Measurements from ENCODE around the gene PCDHA2. TPM values are rescaled to one million over a fixed set of nuclear protein-coding genes. Genes with fewer than 3 reads are reported as not detected.
"Not testable (repeated sequence)": the region's sequence is repeated elsewhere in the genome, so short reads cannot be mapped to it uniquely, and the experiment has no call there.

PCDHA2 gene
- total RNA-seq, 6 experiments from 2014 or later, result not detected

GRCh38 chr5:140802781-140803271 is 8.2 kb downstream of the PCDHA2 start:
- no CpG with 5 or more reads among the region's 53 CpGs for WGBS (ENCODE audit: insufficient coverage, low coverage, low lambda C conversion rate, missing lambda C conversion rate)
- H3K4me3 ChIP-seq, result no peak overlapping the region
- no peak overlapping the region for H3K27ac ChIP-seq
- no peaks in the 10 kb centered on the region for H3K36me3 ChIP-seq
- intact Hi-C loops (cut with DNase I), result no loop called here
- no peaks in the 10 kb centered on the region for H3K27me3 ChIP-seq
- peaks cover 0 to 2% (median 0%) of the 10 kb centered on the region in 4 donors for H3K9me3 ChIP-seq
- TF ChIP-seq, protein P1, sequence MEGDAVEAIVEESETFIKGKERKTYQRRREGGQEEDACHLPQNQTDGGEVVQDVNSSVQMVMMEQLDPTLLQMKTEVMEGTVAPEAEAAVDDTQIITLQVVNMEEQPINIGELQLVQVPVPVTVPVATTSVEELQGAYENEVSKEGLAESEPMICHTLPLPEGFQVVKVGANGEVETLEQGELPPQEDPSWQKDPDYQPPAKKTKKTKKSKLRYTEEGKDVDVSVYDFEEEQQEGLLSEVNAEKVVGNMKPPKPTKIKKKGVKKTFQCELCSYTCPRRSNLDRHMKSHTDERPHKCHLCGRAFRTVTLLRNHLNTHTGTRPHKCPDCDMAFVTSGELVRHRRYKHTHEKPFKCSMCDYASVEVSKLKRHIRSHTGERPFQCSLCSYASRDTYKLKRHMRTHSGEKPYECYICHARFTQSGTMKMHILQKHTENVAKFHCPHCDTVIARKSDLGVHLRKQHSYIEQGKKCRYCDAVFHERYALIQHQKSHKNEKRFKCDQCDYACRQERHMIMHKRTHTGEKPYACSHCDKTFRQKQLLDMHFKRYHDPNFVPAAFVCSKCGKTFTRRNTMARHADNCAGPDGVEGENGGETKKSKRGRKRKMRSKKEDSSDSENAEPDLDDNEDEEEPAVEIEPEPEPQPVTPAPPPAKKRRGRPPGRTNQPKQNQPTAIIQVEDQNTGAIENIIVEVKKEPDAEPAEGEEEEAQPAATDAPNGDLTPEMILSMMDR (IDR thresholded peaks at IDR 0.05), result no peak
- TF ChIP-seq POLR2A (IDR thresholded peaks at IDR 0.05), result no peak
- DNase-seq (peak in 1 of 3 donors; percentile 43), ATAC-seq (peak in 1 of 4 donors; percentile 14)
- H3K4me1 ChIP-seq, result no peaks in the 10 kb centered on the region

DNA sequence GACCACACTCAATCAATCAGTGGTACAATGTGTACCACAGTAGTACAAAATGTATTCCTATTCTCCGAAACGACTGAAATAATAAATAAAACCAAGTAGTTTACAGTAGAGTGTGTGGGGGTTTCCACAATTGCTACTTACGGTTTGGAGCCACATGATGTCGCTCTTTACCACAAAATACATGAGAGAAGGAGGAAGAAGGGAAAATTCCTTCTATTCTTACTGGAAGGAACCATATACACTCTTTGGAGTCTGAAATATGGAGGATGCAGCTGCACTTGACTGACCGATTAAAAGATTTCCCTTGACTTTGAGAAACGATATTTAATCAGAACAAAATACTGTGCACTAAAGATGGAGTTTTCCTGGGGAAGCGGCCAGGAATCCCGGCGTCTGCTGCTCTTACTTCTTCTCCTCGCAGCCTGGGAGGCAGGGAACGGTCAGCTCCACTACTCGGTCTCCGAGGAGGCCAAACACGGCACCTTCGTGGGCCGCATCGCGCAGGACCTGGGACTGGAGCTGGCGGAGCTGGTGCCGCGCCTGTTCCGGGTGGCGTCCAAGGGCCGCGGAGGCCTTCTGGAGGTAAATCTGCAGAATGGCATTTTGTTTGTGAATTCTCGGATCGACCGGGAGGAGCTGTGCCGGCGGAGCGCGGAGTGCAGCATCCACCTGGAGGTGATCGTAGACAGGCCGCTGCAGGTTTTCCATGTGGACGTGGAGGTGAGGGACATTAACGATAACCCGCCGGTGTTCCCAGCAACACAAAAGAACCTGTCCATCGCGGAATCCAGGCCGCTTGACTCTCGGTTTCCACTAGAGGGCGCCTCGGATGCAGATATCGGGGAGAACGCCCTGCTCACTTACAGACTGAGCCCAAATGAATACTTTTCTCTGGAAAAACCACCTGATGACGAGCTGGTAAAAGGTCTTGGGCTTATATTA is 12.5 kb downstream of the PCDHA2 start, which contains the start of gene PCDHA4:
Gene PCDHA4, plus strand, starts transcription at position 235 of the 942 bp plus-strand sequence.
- TF ChIP-seq, protein P1 (IDR thresholded peaks at IDR 0.05), result peak in 2 of 4 donors; percentile 7 to 15
- no peak for TF ChIP-seq POLR2A (IDR thresholded peaks at IDR 0.05)
- DNase-seq (no peak), ATAC-seq (no peak)
- 16% methylated on average over 8 of the region's 47 CpGs for WGBS (ENCODE audit: insufficient coverage, low coverage, low lambda C conversion rate, missing lambda C conversion rate)
- Histone ChIP-seq H3K9me3 (peaks cover 0 to 10% (median 0%) of the 10 kb centered on the region in 4 donors), H3K27me3 (no peaks in the 10 kb centered on the region), H3K36me3 (no peaks in the 10 kb centered on the region), H3K4me1 (no peaks in the 10 kb centered on the region), H3K27ac (no peak within 1 kb of the TSS), H3K4me3 (no peak within 1 kb of the TSS)
- intact Hi-C loops (cut with DNase I), result no loop called here

GRCh38 chr5:140808241-140808888 is 13.7 kb downstream of the PCDHA2 start:
- DNase-seq; H3K4me3 ChIP-seq; H3K27me3 ChIP-seq; H3K36me3 ChIP-seq; ATAC-seq; intact Hi-C loops (cut with DNase I); H3K4me1 ChIP-seq; H3K27ac ChIP-seq: not testable (repeated sequence)
- 57% methylated on average over 32 of the region's 62 CpGs for WGBS (ENCODE audit: insufficient coverage, low coverage, low lambda C conversion rate, missing lambda C conversion rate)
- peaks cover 0 to 10% (median 0%) of the 10 kb centered on the region in 4 donors for H3K9me3 ChIP-seq

- Histone ChIP-seq H3K9me3 (peaks cover 0 to 10% (median 0%) of the 10 kb centered on the region in 4 donors), H3K36me3 (no peaks in the 10 kb centered on the region), H3K27ac (no peak overlapping the region), H3K27me3 (no peaks in the 10 kb centered on the region), H3K4me3 (no peak overlapping the region), H3K4me1 (no peaks in the 10 kb centered on the region)
- DNase-seq, result peak in 1 of 3 donors; percentile 53
- TF ChIP-seq POLR2A (IDR thresholded peaks at IDR 0.05), result no peak
- TF ChIP-seq, protein P1 (IDR thresholded peaks at IDR 0.05), result no peak
- no peak for ATAC-seq
- WGBS (ENCODE audit: insufficient coverage, low coverage, low lambda C conversion rate, missing lambda C conversion rate), result 20% methylated on average over 1 of the region's 43 CpGs
- intact Hi-C loops (cut with DNase I), result no loop called here
Measured at GRCh38 chr5:140808889-140809291, 14.2 kb downstream of the PCDHA2 start.
